ENCODE results near the gene PPAT.
A peak's percentile ranks its signal among the peaks of the same experiment; 100 is the strongest.

PPAT gene

GRCh38 chr4:56435140-56435926 is at the start of gene PPAT:
PPAT (minus strand) TSS chr4:56435615; CDS start chr4:56435477, 138 bp downstream.
- CTCF ChIA-PET, result interaction anchor here (0.8 to 5.7 kb wide), 17 partner anchors 9 to 542 kb away, joined by 3 to 64 read pairs (median 3); partner anchors contain the start of genes AASDH and NOA1
- peak; percentile 9 for TF ChIP-seq CTCF (IDR thresholded peaks at IDR 0.05; ENCODE audit: control extremely low read depth, extremely low read depth, low read depth, missing control alignments)
- POLR2A ChIA-PET, result interaction anchor here (0.6 to 3.8 kb wide), 12 partner anchors 11 to 892 kb away, joined by 3 to 22 read pairs (median 4); partner anchors contain the start of genes AASDH, CEP135 and NOA1
- DNase-seq (ENCODE audit: extremely low spot score), result peak; percentile 97

GRCh38 chr4:56480691-56481090 is 45.3 kb upstream of the PPAT start:
- CTCF ChIA-PET, result interaction anchor here (1.0 to 1.2 kb wide), 2 partner anchors 12 to 30 kb away, joined by 3 to 4 read pairs; no protein-coding TSS in a partner anchor
- no peak for DNase-seq (ENCODE audit: extremely low spot score)
- no peak for TF ChIP-seq CTCF (IDR thresholded peaks at IDR 0.05; ENCODE audit: control extremely low read depth, extremely low read depth, low read depth, missing control alignments)
- POLR2A ChIA-PET, result no interaction called here

- DNase-seq (ENCODE audit: extremely low spot score), result no peak
- CTCF ChIA-PET, result interaction anchor here (1.4 kb wide), 1 partner anchor 11 kb away, joined by 3 read pairs; no protein-coding TSS in a partner anchor
- POLR2A ChIA-PET, result no interaction called here
- TF ChIP-seq CTCF (IDR thresholded peaks at IDR 0.05; ENCODE audit: control extremely low read depth, extremely low read depth, low read depth, missing control alignments), result no peak
Measured at GRCh38 chr4:56477192-56477702, 41.8 kb upstream of the PPAT start.

GRCh38 chr4:56475917-56476316 is 40.5 kb upstream of the PPAT start:
- ChIA-PET POLR2A (interaction anchor here (0.7 kb wide), 1 partner anchor 40 kb away, joined by 4 read pairs; the partner anchor contains the start of gene PAICS), CTCF (no interaction called here)
- DNase-seq (ENCODE audit: extremely low spot score), result peak; percentile 16
- no peak for TF ChIP-seq CTCF (IDR thresholded peaks at IDR 0.05; ENCODE audit: control extremely low read depth, extremely low read depth, low read depth, missing control alignments)

- POLR2A ChIA-PET, result no interaction called here
- DNase-seq (ENCODE audit: extremely low spot score), result no peak
- CTCF ChIA-PET, result interaction anchor here (1.2 to 2.1 kb wide), 4 partner anchors 11 to 34 kb away, joined by 4 to 8 read pairs (median 5); partner anchors contain the start of genes PAICS and PPAT
- TF ChIP-seq CTCF (IDR thresholded peaks at IDR 0.05; ENCODE audit: control extremely low read depth, extremely low read depth, low read depth, missing control alignments), result no peak
Measured at GRCh38 chr4:56469489-56470210, 34.2 kb upstream of the PPAT start.

GRCh38 chr4:56468097-56468422 is 32.6 kb upstream of the PPAT start:
- no peak for TF ChIP-seq CTCF (IDR thresholded peaks at IDR 0.05; ENCODE audit: control extremely low read depth, extremely low read depth, low read depth, missing control alignments)
- POLR2A ChIA-PET, result no interaction called here
- DNase-seq (ENCODE audit: extremely low spot score), result peak; percentile 38

More at GRCh38 chr4:56468097-56468422, 32.6 kb upstream of the PPAT start:
- CTCF ChIA-PET, result interaction anchor here (1.0 to 2.1 kb wide), 6 partner anchors 10 to 332 kb away, joined by 3 to 8 read pairs (median 4); partner anchors contain the start of genes PAICS and PPAT
